GM23248 (cell line): ENCODE results near the gene EGLN3.

Source experiments
- EZH2 ChIP-seq: fragments of 200-600 bp; sonication (generic); IDR thresholded peaks from 2 replicates; pipeline ENCODE4 v1.6.1; 2018; ENCODE audit warnings: antibody characterized with exemption, mild to moderate bottlenecking; ENCODE audit not compliant: insufficient read depth, poor library complexity, severe bottlenecking
- EZH2phosphoT487 ChIP-seq: fragments of 200-600 bp; sonication (generic); IDR thresholded peaks from 2 replicates; pipeline ENCODE4 v1.6.1; 2018; ENCODE audit warnings: antibody characterized with exemption, moderate library complexity, mild to moderate bottlenecking, low read depth; ENCODE audit not compliant: insufficient read depth

- TF ChIP-seq EZH2 (no peak), EZH2phosphoT487 (no peak)
Observed at GRCh38 chr14:33986804-33987203, 35.9 kb upstream of the EGLN3 start.
